DOHH2 (cell line): ENCODE data around the gene FUT8.

ENCODE experiments used
- EZH2phosphoT487 ChIP-seq: fragments of 200-600 bp; sonication (generic); IDR thresholded peaks from 2 replicates; pipeline ENCODE4 v1.6.1; 2017; ENCODE audit warnings: borderline replicate concordance, mild to moderate bottlenecking, antibody characterized with exemption, low read length, moderate library complexity, mixed read lengths
- TF ChIP-seq, protein P1 (sequence below): fragments of 200-600 bp; sonication (generic); IDR thresholded peaks from one replicate; pipeline ENCODE4 v1.5.1; 2014; ENCODE audit warnings: antibody characterized with exemption, mild to moderate bottlenecking, low read depth, low read length; ENCODE audit not compliant: poor library complexity, severe bottlenecking

DNA sequence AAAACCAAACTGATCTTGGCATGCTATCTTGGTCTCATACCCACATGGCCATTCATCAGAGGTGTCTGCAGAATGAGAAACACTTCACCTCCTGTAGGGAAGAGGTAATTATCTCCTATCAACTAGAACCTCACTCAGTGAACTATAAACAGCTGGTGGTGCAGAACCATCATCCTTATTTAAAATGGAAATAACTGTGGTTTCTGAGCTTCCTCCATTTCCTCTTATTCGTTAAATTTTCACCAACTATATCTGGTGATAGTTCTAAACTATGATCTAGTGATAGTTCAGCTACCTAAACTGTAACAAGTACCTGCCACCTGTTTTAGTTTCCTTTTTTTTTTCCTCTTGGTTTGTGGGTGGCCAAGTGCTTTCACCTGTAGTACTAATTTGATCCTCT, 218.5 kb downstream of the FUT8 start:
- TF ChIP-seq, protein P1, sequence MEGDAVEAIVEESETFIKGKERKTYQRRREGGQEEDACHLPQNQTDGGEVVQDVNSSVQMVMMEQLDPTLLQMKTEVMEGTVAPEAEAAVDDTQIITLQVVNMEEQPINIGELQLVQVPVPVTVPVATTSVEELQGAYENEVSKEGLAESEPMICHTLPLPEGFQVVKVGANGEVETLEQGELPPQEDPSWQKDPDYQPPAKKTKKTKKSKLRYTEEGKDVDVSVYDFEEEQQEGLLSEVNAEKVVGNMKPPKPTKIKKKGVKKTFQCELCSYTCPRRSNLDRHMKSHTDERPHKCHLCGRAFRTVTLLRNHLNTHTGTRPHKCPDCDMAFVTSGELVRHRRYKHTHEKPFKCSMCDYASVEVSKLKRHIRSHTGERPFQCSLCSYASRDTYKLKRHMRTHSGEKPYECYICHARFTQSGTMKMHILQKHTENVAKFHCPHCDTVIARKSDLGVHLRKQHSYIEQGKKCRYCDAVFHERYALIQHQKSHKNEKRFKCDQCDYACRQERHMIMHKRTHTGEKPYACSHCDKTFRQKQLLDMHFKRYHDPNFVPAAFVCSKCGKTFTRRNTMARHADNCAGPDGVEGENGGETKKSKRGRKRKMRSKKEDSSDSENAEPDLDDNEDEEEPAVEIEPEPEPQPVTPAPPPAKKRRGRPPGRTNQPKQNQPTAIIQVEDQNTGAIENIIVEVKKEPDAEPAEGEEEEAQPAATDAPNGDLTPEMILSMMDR: no peak
- TF ChIP-seq EZH2phosphoT487: no peak
